ENCODE data around the gene B4GALT3.

The B4GALT3 gene

GRCh38 chr1:161128591-161129420 is 48.5 kb downstream of the B4GALT3 start:
- DNase-seq (ENCODE audit: low spot score): no peak

- no peak for DNase-seq (ENCODE audit: low spot score)
Measured at GRCh38 chr1:161127649-161128048, 49.7 kb downstream of the B4GALT3 start.

GRCh38 chr1:161122967-161123366 is 54.3 kb downstream of the B4GALT3 start:
- DNase-seq (ENCODE audit: low spot score): no peak

- DNase-seq (ENCODE audit: low spot score): no peak
Measured at GRCh38 chr1:161121834-161122233, 55.5 kb downstream of the B4GALT3 start.
